Measurements from ENCODE around the gene IL16. TPM values are rescaled to one million over a fixed set of nuclear protein-coding genes. Genes with fewer than 3 reads are reported as not detected.
"Not testable (repeated sequence)": the region's sequence is repeated elsewhere in the genome, so short reads cannot be mapped to it uniquely, and the experiment has no call there.

IL16 gene
- total RNA-seq, 4 donors from 2014 or later, result 13.5 to 34.9 (median 19.8) TPM

DNA sequence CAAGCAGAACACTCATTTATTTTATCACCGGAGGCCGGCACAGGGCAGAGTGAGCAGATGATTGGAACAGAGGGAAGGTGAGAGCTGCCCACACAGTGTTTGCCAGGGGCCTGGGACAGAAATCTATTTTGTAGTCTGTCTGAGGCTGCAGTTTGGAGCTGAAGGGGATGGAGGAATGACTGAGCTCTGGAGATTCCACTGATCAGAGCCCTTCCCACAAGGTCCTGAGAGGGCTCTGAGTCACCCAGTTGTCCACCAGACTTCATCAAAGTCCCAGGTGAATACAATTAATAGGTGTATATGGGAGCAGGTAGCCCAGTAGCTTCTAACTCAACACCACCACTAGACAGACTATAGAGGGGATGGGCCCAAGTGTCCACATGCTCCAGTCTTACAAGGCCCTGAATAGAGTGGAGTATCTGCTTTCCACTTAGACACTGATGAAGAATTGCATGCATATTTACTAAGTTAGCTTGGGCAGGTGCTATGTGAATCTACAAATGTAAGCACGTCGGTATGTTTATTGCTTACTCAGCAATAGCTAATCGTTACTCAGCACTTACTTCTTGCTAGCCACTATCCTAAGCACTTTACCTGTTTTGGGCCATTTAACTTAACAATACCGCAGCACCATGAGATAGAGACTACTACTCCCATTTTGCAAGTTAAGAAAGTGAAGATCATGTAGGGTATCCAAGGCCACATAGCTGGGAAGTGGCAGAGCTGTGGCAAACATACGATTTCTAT lies 130.0 kb downstream of the IL16 start:
- Histone ChIP-seq H3K27me3 (no peaks in the 10 kb centered on the region), H3K9me3 (no peaks in the 10 kb centered on the region), H3K4me3 (no peak overlapping the region), H3K36me3 (no peaks in the 10 kb centered on the region), H3K27ac (replicated peaks in 1 of 4) (no peak overlapping the region), H3K4me1 (peaks cover 14 to 22% (median 21%) of the 10 kb centered on the region in 4 donors)
- WGBS, result 90% methylated on average over 7 of the region's 7 CpGs
- DNase-seq (ENCODE audit: extremely low spot score), result no peak
- TF ChIP-seq POLR2AphosphoS5 (IDR thresholded peaks at IDR 0.05) (no peak), POLR2A (IDR thresholded peaks at IDR 0.05; ENCODE audit: low read depth) (no peak), EP300 (IDR thresholded peaks at IDR 0.05) (no peak)
- TF ChIP-seq, protein P1, sequence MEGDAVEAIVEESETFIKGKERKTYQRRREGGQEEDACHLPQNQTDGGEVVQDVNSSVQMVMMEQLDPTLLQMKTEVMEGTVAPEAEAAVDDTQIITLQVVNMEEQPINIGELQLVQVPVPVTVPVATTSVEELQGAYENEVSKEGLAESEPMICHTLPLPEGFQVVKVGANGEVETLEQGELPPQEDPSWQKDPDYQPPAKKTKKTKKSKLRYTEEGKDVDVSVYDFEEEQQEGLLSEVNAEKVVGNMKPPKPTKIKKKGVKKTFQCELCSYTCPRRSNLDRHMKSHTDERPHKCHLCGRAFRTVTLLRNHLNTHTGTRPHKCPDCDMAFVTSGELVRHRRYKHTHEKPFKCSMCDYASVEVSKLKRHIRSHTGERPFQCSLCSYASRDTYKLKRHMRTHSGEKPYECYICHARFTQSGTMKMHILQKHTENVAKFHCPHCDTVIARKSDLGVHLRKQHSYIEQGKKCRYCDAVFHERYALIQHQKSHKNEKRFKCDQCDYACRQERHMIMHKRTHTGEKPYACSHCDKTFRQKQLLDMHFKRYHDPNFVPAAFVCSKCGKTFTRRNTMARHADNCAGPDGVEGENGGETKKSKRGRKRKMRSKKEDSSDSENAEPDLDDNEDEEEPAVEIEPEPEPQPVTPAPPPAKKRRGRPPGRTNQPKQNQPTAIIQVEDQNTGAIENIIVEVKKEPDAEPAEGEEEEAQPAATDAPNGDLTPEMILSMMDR (IDR thresholded peaks at IDR 0.05), result no peak
- intact Hi-C loops (cut with DNase I), result loop anchor here (10.0 kb wide), 1 partner anchor 332 kb away; no protein-coding TSS in a partner anchor

DNA sequence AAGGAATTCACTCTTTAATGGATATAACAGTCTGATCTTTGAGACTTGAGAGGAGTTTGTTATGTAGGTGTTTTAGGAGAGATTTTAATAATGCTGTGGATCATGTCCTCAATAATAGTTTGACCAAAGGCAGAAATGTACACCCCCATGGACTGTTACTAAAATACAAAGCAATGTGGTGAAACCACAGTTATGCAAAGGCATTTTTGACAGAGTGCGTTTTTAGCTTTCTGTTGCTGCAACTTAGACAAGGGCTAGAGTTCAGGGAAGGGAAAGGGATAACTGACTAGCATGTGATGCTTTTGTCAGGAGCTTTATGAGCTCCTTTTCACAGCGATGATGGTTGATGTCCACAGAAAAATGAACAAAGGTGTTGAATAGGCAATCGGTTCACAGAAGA lies 130.8 kb downstream of the IL16 start:
- TF ChIP-seq EP300 (IDR thresholded peaks at IDR 0.05) (no peak), POLR2A (IDR thresholded peaks at IDR 0.05; ENCODE audit: low read depth) (no peak), POLR2AphosphoS5 (IDR thresholded peaks at IDR 0.05) (no peak)
- TF ChIP-seq, protein P1 (IDR thresholded peaks at IDR 0.05), result no peak
- Histone ChIP-seq H3K9me3 (no peaks in the 10 kb centered on the region), H3K27ac (replicated peaks in 1 of 4) (no peak overlapping the region), H3K27me3 (no peaks in the 10 kb centered on the region), H3K36me3 (no peaks in the 10 kb centered on the region), H3K4me3 (no peak overlapping the region), H3K4me1 (peaks cover 14 to 20% (median 20%) of the 10 kb centered on the region in 4 donors)
- intact Hi-C loops (cut with DNase I), result loop anchor here (10.0 kb wide), 1 partner anchor 333 kb away; no protein-coding TSS in a partner anchor
- no peak for DNase-seq (ENCODE audit: extremely low spot score)
- WGBS, result 86% methylated on average over 3 of the region's 3 CpGs

DNA sequence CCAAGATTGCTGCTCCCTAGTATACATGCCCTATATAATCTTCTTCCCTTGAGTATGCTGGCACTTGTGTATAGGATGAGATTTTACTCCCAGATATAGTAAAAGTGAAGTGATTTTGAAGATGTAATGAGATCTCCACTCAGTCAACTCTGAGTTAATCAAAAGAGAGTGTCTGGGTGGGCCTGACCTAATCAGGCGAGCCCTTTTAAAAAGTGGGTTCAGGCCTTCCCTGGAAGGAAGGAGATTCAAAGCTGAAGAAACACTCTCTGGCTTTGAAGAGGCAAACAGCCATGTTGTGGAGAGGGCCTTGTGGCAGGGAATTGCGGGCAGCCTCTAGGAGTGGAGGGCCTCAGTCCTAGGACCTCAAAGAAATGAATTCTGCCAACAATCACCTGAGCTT lies 132.8 kb downstream of the IL16 start:
- H3K27me3 ChIP-seq, result no peaks in the 10 kb centered on the region
- H3K36me3 ChIP-seq, result no peaks in the 10 kb centered on the region
- peaks cover 4 to 5% (median 4%) of the 10 kb centered on the region in 4 donors for H3K4me1 ChIP-seq
- WGBS, result 95% methylated on average over 2 of the region's 2 CpGs
- H3K4me3 ChIP-seq, result no peak overlapping the region
- H3K9me3 ChIP-seq, result no peaks in the 10 kb centered on the region
- TF ChIP-seq POLR2A (IDR thresholded peaks at IDR 0.05; ENCODE audit: low read depth), result no peak
- no peak for TF ChIP-seq EP300 (IDR thresholded peaks at IDR 0.05)
- TF ChIP-seq, protein P1 (IDR thresholded peaks at IDR 0.05), result no peak
- TF ChIP-seq POLR2AphosphoS5 (IDR thresholded peaks at IDR 0.05), result no peak
- no peak for DNase-seq (ENCODE audit: extremely low spot score)
- intact Hi-C loops (cut with DNase I), result loop anchor here (10.0 kb wide), 1 partner anchor 335 kb away; no protein-coding TSS in a partner anchor
- H3K27ac ChIP-seq (replicated peaks in 1 of 4), result no peak overlapping the region

DNA sequence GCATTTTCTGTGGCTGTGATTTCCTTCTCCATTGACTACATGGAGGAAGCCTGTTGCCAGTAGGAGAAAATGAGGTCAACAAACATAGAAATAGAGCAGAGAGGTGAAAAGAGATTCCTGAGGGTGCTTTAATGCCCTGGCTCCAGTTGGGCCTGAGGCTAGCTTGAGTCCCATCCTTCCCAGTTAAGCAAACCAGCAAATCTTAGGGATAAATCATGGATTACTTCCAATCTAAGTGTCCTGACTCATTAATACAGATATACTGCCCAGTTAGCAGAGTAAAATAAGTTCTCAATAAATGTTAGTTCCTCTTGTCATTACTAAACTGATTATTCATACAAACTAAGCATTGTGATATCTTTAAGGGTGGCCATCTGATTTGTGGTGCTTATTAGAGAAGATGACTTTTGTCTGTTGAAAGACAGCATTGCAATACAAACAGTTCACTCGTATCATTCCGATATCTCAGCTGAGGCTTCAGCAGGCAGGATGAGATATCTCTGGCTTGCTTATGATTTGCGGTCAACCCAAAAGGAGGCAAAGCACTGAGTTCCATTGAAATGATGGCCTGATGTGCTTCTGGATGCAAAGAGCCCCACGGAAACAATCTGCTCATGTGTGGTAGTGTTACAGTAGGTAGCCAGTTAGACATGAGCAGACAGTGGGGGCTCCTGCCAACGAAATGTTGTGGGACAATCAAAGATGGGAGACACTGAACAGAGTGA lies 133.8 kb downstream of the IL16 start:
- intact Hi-C loops (cut with DNase I), result loop anchor here (10.0 kb wide), 1 partner anchor 56 kb away; no protein-coding TSS in a partner anchor
- Histone ChIP-seq H3K4me1 (no peaks in the 10 kb centered on the region), H3K9me3 (no peaks in the 10 kb centered on the region), H3K4me3 (no peak overlapping the region), H3K27ac (replicated peaks in 1 of 4) (no peak overlapping the region), H3K27me3 (no peaks in the 10 kb centered on the region), H3K36me3 (no peaks in the 10 kb centered on the region)
- WGBS, result 81% methylated on average over 5 of the region's 5 CpGs
- no peak for DNase-seq (ENCODE audit: extremely low spot score)
- TF ChIP-seq, protein P1 (IDR thresholded peaks at IDR 0.05), result no peak
- TF ChIP-seq POLR2A (IDR thresholded peaks at IDR 0.05; ENCODE audit: low read depth) (no peak), EP300 (IDR thresholded peaks at IDR 0.05) (no peak), POLR2AphosphoS5 (IDR thresholded peaks at IDR 0.05) (no peak)

DNA sequence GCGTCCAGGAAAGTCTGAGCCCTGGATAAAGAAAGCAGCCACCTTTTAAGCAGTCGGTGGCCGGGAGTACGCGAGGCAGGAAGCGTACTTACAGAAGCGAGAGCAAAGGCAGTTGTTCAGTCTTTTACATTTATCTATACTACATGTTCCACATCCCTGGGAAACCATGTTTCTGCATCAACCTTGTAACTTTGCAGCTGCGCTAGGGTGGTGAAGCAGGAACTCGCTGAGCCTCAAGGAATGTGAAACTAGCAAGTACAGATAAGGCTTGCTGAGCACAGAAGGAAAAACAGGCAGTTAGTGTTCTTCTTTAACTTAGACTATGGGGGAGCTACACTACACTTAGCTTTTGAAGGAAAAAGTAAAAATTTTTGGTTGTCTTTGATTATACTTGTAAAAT lies 134.5 kb downstream of the IL16 start:
- WGBS, result 81% methylated on average over 9 of the region's 9 CpGs
- H3K9me3 ChIP-seq; DNase-seq (ENCODE audit: extremely low spot score); H3K4me3 ChIP-seq; H3K27me3 ChIP-seq; H3K36me3 ChIP-seq; H3K27ac ChIP-seq (replicated peaks in 1 of 4); H3K4me1 ChIP-seq: not testable (repeated sequence)
- intact Hi-C loops (cut with DNase I), result loop anchor here (10.0 kb wide), 1 partner anchor 56 kb away; no protein-coding TSS in a partner anchor
